Keratinocyte (primary cell): ENCODE data around the gene TMTC3.

Source experiments
- CTCF ChIP-seq, 3 experiments: IDR thresholded peaks in 1 of 3; conservative IDR thresholded peaks in 1 of 3; optimal IDR thresholded peaks in 1 of 3; 2 replicates in 2 of 3; 3 replicates in 1 of 3; pipeline versions ENCODE3 to v1.5.1; 2011; ENCODE audit warnings: low read length in 3 of 3, mild to moderate bottlenecking in 3 of 3, moderate library complexity in 2 of 3, control low read depth in 1 of 3, inconsistent platforms in 1 of 3; ENCODE audit not compliant: insufficient read depth in 2 of 3; ENCODE audit errors: extremely low read depth in 1 of 3
- EZH2 ChIP-seq: IDR thresholded peaks from one replicate; pipeline ENCODE4 v1.6.1; 2012; ENCODE audit warnings: inconsistent platforms, mild to moderate bottlenecking, low read length, moderate library complexity

DNA sequence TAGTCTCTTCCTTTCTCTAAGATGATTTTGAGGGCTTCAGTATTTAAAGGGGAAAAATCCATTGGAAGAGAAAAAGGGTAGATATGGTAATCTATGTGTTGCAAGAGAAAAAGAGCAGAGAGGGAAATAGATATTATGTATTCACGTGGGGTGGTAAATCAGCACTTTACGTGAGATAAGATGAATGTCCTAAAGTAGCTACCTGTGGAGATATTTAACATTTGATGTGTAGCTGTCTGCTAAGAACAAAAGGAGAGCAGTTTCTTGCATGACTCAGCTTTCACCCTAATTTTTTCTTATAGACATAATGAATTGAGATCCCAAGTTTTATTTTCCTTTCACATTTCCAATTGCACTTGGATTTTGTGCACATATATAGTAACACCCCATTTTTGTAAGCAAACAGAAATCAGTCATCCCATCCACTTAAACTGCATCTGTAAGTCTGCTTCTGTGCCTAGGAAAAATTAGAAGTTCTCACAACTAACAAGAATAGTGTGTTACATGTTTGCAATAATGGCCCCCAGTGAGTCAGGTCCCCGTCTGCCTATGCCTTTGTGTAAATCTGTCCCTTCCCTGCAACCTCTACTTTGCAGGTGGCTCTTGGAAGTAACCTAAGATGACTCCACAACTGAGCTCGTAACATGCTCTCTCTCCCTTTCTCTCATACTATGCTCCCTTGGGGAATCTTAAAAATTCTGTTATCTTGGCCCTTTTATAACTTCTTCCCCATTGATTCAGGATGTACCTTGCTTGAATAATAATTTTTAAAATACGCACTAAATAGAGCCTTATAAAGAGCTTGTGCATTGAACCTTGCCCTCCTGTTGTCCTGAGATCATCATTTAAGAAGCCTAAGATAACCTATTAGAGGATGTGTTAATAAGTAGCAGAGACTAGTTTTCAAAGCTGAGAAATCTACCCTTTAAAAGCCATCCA, 3.7 kb downstream of the TMTC3 start:
- no peak for TF ChIP-seq CTCF (optimal IDR thresholded peaks at IDR 0.05 in 1 of 3, IDR thresholded peaks at IDR 0.05 in 1 of 3, conservative IDR thresholded peaks at IDR 0.05 in 1 of 3; ENCODE audit: extremely low read depth in 1 of 3, insufficient read depth in 2 of 3, low read length in 3 of 3)
- TF ChIP-seq EZH2: no peak
